Spleen (tissue), 7 donors: ENCODE data around the gene RLF.

Source experiments
- POLR2AphosphoS5 ChIP-seq, 3 donors: sonication (generic); formaldehyde crosslinking; IDR thresholded peaks; one replicate each; pipeline ENCODE4 v1.5.1; 2017; ENCODE audit warnings: antibody characterized with exemption in 3 of 3
- TF ChIP-seq, protein P1 (sequence below), 11 experiments: fragments of 200-600 bp in 7 of 11; fragments of 450-650 bp in 4 of 11; sonication (generic) in 4 of 11; IDR thresholded peaks in 8 of 11; conservative IDR thresholded peaks in 3 of 11; 1 replicate in 7 of 11; 2 replicates in 4 of 11; pipeline versions ENCODE4 v1.4.0 to v1.8.0; 2016 to 2021; ENCODE audit warnings: antibody characterized with exemption in 11 of 11, inconsistent platforms in 4 of 11, mild to moderate bottlenecking in 1 of 11
- donor health status: DM: no; HTN: no; CAD: no; lungs with moderate emphysema.
- donor health status: DM: no; HTN: no; CAD: no.
- donor health status: DM: no; HTN: no; CAD: no.

- no peak for TF ChIP-seq POLR2AphosphoS5 (IDR thresholded peaks at IDR 0.05)
- TF ChIP-seq, protein P1, sequence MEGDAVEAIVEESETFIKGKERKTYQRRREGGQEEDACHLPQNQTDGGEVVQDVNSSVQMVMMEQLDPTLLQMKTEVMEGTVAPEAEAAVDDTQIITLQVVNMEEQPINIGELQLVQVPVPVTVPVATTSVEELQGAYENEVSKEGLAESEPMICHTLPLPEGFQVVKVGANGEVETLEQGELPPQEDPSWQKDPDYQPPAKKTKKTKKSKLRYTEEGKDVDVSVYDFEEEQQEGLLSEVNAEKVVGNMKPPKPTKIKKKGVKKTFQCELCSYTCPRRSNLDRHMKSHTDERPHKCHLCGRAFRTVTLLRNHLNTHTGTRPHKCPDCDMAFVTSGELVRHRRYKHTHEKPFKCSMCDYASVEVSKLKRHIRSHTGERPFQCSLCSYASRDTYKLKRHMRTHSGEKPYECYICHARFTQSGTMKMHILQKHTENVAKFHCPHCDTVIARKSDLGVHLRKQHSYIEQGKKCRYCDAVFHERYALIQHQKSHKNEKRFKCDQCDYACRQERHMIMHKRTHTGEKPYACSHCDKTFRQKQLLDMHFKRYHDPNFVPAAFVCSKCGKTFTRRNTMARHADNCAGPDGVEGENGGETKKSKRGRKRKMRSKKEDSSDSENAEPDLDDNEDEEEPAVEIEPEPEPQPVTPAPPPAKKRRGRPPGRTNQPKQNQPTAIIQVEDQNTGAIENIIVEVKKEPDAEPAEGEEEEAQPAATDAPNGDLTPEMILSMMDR (IDR thresholded peaks at IDR 0.05 in 8 of 11, conservative IDR thresholded peaks at IDR 0.05 in 3 of 11) = no peak
These were observed 17.0 kb downstream of the RLF start for GRCh38 chr1:40178200-40178599.
